ENCODE measurements around the gene RIGI.
"Not testable (repeated sequence)": the region's sequence is repeated elsewhere in the genome, so short reads cannot be mapped to it uniquely, and the experiment has no call there.

The RIGI gene

DNA sequence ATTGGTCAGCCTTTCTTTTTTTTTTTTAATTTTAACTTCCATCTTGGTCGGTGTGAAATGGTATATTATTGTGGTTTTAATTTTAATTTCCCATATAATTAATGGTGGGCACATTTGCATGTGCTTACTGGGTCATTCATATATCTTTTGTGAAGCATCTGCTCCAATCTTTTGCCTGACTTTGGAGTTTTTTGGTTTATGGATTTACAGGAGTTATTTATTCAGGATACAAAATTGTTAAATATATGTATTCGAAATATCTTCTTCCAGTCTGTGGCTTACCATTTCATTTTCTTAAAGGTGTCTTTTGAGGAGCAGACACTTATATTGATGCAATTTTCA is 682 bp upstream of the RIGI start:
- no peak for DNase-seq (ENCODE audit: low read depth, low spot score)

GRCh38 chr9:32525709-32526030 is 326 bp downstream of the RIGI start:
- no peak for DNase-seq (ENCODE audit: low read depth, low spot score)

GRCh38 chr9:32524892-32525708 is 896 bp downstream of the RIGI start:
- no peak for DNase-seq (ENCODE audit: low read depth, low spot score)

DNA sequence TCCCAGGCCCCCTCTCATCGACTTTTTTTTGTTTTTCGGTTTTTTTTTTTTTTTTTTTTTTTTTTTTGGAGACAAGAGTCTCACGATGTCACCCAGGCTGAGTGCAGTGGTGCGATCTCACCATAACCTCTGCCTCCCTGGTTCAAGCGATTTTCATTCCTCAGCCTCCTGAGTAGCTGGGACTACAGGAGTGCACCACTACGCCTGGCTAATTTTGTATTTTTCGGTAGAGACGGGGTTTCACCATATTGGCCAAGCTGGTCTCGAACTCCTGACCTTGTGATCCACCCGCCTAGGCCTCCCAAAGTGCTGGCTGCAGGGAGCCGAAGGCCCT is 1.5 kb downstream of the RIGI start:
- not testable (repeated sequence) for DNase-seq (ENCODE audit: low read depth, low spot score)

DNA sequence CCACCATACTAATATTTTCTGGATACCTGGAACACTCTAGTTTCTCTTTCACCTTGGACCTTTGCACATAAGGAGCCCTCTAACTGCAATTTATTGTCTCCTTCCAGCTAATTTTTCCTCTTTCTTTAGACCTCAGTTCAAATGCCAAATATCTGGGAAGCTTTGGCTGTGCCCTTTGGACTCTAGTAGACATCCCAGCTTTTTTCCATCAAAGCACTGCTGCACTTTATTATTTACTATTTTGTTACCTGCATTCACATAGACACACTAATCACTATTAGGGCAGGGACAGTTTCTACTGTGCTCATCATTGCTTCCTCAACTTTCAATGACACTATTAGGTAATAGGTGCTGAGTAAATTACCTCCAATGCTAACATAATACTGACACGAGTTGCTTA is 2.1 kb downstream of the RIGI start:
- no peak for DNase-seq (ENCODE audit: low read depth, low spot score)

- DNase-seq (ENCODE audit: low read depth, low spot score), result no peak
Measured at GRCh38 chr9:32518276-32518675, 7.7 kb downstream of the RIGI start.

GRCh38 chr9:32516241-32516640 is 9.8 kb downstream of the RIGI start:
- no peak for DNase-seq (ENCODE audit: low read depth, low spot score)

GRCh38 chr9:32508728-32509127 is 17.3 kb downstream of the RIGI start:
- no peak for DNase-seq (ENCODE audit: low read depth, low spot score)

DNA sequence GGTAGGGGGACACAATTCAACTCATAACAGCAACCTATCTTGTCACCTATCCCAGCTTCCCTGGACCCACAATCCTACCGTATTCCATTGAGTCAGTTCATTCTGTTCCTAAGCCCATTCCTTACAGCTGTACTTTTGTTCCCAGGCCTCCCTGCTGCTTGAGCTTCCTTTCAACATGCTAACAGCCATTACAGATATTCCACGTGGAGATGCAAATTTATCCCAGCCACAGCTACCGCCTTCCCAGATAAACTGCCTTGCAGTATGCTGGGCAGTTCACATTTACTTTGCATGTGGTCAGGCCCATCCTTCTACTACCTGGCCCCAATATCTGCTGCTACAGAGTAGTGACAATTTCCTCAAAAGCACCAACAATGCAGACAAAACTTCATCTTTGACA is 23.0 kb downstream of the RIGI start:
- no peak for DNase-seq (ENCODE audit: low read depth, low spot score)

DNA sequence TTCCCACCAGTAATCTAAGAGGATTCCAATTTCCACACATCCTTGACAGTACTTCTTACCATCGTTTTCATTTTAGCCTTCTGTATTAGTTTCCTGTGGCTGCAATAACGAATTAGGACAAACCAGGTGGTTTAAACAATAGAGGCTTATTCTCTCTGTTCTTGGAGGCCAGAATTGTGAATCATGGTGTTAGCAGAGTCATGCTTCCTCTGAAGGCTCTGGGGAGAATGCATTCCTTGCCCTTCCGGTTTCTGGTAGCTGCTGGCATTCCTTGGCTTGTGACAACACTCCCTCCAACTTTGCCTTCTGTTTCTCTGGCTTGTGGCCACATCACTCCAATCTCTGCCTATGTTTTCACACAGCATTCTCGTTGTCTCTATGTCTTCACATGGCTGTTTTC is 23.5 kb downstream of the RIGI start:
- no peak for DNase-seq (ENCODE audit: low read depth, low spot score)

DNA sequence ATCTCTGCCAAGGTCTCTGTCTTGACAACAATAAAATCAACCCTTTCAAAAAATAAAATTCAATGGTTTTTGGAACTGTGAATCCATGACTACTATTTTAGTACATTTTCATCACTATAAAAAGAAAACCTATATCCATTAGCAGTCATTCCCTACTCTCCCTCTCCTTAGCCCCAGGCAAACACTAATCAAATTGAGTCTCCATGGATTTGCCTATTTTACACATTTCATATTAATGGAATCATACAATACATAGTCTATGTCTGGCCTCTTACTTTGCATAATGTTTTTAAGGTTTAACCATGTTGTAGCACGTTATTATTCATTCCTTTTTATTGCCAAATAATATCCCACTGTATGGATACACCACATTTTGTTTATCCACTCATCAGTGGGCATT is 24.1 kb downstream of the RIGI start:
- no peak for DNase-seq (ENCODE audit: low read depth, low spot score)

- no peak for DNase-seq (ENCODE audit: low read depth, low spot score)
Measured at GRCh38 chr9:32500768-32501167, 25.2 kb downstream of the RIGI start.

DNA sequence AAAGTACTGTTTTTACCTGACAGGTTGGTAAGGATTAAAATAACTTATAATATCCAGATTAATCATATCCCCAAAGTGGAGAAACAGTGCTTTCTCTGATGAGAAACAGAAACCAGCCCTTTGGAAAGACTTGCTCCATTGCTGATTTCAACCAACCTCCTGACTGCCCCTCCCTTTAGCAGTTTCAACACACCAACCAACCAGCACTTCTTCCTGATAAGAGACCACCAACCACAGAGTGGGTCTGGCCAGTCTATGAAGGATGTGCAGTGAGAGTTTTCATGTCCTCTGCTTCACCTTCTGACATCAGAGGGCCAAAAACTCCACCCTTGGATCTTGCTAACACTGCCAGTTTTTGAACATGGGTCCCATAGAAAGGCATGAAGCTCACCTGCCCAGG is 28.1 kb downstream of the RIGI start:
- no peak for DNase-seq (ENCODE audit: low read depth, low spot score)

DNA sequence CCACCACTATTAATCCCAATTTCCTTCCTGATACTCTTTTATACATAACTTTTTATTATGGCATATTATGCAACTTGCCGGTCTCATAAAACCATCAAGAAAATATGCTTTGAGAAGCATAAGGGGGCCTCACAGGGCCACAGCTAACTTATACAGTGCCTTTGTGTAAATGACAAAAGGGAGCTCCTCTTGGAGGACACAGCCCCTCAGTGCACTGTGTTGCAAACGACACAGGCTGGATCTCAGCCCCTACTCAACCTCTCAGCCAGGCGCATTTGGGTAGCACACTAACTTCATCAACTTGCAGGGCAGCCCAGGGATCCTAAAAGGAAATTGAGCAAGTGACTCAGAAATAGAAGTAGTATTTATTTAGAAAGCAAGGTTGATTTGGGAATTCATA is 35.4 kb downstream of the RIGI start:
- DNase-seq (ENCODE audit: low read depth, low spot score), result no peak

- no peak for DNase-seq (ENCODE audit: low read depth, low spot score)
Measured at GRCh38 chr9:32487981-32488380, 38.0 kb downstream of the RIGI start.

DNA sequence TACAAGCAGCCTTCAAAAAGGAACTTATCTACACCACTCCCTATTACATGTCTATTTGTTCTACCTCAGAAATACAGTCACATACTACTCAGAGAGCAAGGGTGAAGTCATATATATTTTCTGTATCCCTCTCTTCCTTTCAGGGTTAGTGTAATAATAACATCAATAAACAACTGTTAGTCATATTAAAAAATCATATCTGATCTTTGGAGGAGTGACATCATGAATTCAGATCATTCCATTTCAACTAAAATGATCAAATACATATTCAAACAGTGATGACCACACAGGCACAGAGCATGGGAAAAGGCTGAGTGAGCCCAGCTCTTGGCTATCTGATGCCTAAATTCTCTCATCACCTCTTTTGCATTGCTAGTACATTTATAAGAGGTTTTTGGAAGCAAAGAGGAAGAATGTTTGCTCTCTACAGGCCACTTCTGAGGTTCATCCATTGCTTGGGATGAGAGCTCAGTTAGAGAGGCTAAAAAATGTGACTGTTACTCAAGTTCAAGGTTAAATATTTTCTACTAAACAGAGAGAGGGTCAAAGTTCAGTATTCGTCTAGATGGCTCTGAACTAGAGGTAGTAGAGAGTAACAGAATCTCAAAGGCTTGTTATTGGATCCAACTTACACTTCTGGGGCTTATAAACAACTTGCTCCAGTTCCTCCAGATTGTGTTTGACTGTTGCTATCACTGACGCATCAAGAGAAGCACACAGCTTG is 39.0 kb downstream of the RIGI start:
- no peak for DNase-seq (ENCODE audit: low read depth, low spot score)

DNA sequence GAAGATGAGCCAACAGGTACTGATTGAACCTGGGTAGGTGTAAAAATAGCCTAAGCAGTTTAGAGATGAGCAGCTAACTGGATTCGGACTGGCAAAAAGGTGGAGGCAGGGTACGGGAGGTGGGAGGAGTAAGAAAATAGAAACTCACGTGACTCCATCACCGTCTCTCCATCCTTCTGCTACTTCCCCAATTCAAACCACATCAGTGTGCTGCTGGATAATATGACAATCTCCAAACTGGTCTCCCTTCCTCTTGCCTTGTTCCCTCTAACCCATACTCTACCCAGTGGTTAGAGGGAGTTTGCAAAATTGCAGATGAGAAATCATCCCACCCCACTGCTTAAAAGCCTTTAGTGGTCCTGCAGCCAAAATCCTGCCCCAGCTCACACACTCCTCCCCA is 42.7 kb downstream of the RIGI start:
- DNase-seq (ENCODE audit: low read depth, low spot score), result no peak
